ENCODE measurements around the gene ZNF274.

GRCh38 chr19:58150328-58150921, 32.4 kb upstream of the ZNF274 start, which contains the start of gene ZNF329:
- peak in 3 of 6 experiments; percentile 20 to 50 (median 37) for TF ChIP-seq CTCF (IDR thresholded peaks at IDR 0.05)
- TF ChIP-seq POLR2A (IDR thresholded peaks at IDR 0.05) = peak in 2 of 4 donors; percentile 28 to 53
- TF ChIP-seq EP300 (IDR thresholded peaks at IDR 0.05) = no peak
- peak in 1 of 2 donors; percentile 71 for TF ChIP-seq POLR2AphosphoS5 (IDR thresholded peaks at IDR 0.05)
